K562 (cell line): ENCODE data around the gene OPA1.
"Not testable (repeated sequence)": the region's sequence is repeated elsewhere in the genome, so short reads cannot be mapped to it uniquely, and the experiment has no call there.

Experiments
- CEBPB ChIP-seq: fragments of 450-650 bp; IDR thresholded peaks from 2 replicates; pipeline ENCODE4 v1.6.1; 2016; ENCODE audit warnings: missing genetic modification characterization, missing compliant biosample characterization
- EZH2 ChIP-seq: IDR thresholded peaks from 2 replicates; pipeline ENCODE4 v1.6.1; 2012; ENCODE audit warnings: low read depth, mild to moderate bottlenecking, inconsistent platforms, low read length, borderline replicate concordance
- ILK ChIP-seq: fragments of 450-650 bp; IDR thresholded peaks from 2 replicates; pipeline ENCODE4 v1.6.1; 2016; ENCODE audit warnings: missing genetic modification characterization, low read depth, mild to moderate bottlenecking, missing compliant biosample characterization, moderate library complexity, borderline replicate concordance
- L3MBTL2 ChIP-seq: fragments of 450-650 bp; IDR thresholded peaks from 2 replicates; pipeline ENCODE4 v1.6.1; 2016; ENCODE audit warnings: mild to moderate bottlenecking, moderate library complexity
- POLR2A ChIP-seq: fragments of 450-650 bp; conservative IDR thresholded peaks from 2 replicates; pipeline ENCODE4 v1.6.1; 2016
- RBM39 ChIP-seq: fragments of 200-400 bp; formaldehyde crosslinking; optimal IDR thresholded peaks from 2 replicates; pipeline ENCODE3; 2018; ENCODE audit warnings: low read depth, low read length
- SIN3A ChIP-seq, 2 experiments: fragments of 150-350 bp in 1 of 2; IDR thresholded peaks; 2 replicates each; pipeline ENCODE4 v1.6.1; 2011 to 2016; ENCODE audit warnings: borderline replicate concordance in 2 of 2, low read depth in 2 of 2, low read length in 2 of 2, mild to moderate bottlenecking in 2 of 2, moderate library complexity in 2 of 2; ENCODE audit not compliant: control insufficient read depth in 1 of 2
- TF ChIP-seq, protein P1 (sequence below), 2 experiments: fragments of 450-650 bp; formaldehyde crosslinking in 1 of 2; IDR thresholded peaks; 2 replicates each; pipeline versions ENCODE4 v1.4.0 to v1.6.1; 2014 to 2020; ENCODE audit warnings: mild to moderate bottlenecking in 2 of 2, borderline replicate concordance in 1 of 2, low read depth in 1 of 2
- TF ChIP-seq, protein P2 (sequence below), 3 experiments: IDR thresholded peaks in 2 of 3; conservative IDR thresholded peaks in 1 of 3; 2 replicates each; pipeline ENCODE4 v1.5.1; 2011 to 2012; ENCODE audit warnings: low read length in 3 of 3, mild to moderate bottlenecking in 3 of 3, control low read depth in 2 of 3, improper control_type of control experiment in 1 of 3, inconsistent platforms in 1 of 3, low read depth in 1 of 3, mixed read lengths in 1 of 3, moderate library complexity in 1 of 3; ENCODE audit not compliant: insufficient read depth in 2 of 3
- TF ChIP-seq, protein P3 (sequence below): fragments of 250-450 bp; sonication (Bioruptor Pico); IDR thresholded peaks from 2 replicates; pipeline ENCODE4 v1.5.0; 2020; ENCODE audit warnings: mild to moderate bottlenecking, borderline replicate concordance

DNA sequence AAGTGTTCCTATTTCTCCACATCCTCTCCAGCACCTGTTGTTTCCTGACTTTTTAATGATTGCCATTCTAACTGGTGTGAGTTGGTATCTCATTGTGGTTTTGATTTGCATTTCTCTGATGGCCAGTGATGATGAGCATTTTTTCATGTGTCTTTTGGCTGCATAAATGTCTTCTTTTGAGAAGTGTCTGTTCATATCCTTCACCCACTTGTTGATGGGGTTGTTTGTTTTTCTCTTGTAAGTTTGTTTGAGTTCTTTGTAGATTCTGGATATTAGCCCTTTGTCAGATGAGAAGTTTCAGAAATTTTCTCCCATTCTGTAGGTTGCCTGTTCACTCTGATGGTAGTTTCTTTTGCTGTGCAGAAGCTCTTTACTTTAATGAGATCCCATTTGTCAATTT, 13.9 kb downstream of the OPA1 start:
- not testable (repeated sequence) for TF ChIP-seq EZH2; SIN3A (IDR thresholded peaks at IDR 0.05; ENCODE audit: borderline replicate concordance in 2 of 2, control insufficient read depth in 1 of 2, low read depth in 2 of 2, low read length in 2 of 2); RBM39; CEBPB (tag); L3MBTL2; POLR2A; ILK (tag)
- TF ChIP-seq, protein P1, sequence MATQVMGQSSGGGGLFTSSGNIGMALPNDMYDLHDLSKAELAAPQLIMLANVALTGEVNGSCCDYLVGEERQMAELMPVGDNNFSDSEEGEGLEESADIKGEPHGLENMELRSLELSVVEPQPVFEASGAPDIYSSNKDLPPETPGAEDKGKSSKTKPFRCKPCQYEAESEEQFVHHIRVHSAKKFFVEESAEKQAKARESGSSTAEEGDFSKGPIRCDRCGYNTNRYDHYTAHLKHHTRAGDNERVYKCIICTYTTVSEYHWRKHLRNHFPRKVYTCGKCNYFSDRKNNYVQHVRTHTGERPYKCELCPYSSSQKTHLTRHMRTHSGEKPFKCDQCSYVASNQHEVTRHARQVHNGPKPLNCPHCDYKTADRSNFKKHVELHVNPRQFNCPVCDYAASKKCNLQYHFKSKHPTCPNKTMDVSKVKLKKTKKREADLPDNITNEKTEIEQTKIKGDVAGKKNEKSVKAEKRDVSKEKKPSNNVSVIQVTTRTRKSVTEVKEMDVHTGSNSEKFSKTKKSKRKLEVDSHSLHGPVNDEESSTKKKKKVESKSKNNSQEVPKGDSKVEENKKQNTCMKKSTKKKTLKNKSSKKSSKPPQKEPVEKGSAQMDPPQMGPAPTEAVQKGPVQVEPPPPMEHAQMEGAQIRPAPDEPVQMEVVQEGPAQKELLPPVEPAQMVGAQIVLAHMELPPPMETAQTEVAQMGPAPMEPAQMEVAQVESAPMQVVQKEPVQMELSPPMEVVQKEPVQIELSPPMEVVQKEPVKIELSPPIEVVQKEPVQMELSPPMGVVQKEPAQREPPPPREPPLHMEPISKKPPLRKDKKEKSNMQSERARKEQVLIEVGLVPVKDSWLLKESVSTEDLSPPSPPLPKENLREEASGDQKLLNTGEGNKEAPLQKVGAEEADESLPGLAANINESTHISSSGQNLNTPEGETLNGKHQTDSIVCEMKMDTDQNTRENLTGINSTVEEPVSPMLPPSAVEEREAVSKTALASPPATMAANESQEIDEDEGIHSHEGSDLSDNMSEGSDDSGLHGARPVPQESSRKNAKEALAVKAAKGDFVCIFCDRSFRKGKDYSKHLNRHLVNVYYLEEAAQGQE (IDR thresholded peaks at IDR 0.05; ENCODE audit: borderline replicate concordance), result not testable (repeated sequence)
- TF ChIP-seq, protein P1 (CRISPR knock-in tag; IDR thresholded peaks at IDR 0.05; ENCODE audit: low read depth), result not testable (repeated sequence)
- TF ChIP-seq, protein P2, sequence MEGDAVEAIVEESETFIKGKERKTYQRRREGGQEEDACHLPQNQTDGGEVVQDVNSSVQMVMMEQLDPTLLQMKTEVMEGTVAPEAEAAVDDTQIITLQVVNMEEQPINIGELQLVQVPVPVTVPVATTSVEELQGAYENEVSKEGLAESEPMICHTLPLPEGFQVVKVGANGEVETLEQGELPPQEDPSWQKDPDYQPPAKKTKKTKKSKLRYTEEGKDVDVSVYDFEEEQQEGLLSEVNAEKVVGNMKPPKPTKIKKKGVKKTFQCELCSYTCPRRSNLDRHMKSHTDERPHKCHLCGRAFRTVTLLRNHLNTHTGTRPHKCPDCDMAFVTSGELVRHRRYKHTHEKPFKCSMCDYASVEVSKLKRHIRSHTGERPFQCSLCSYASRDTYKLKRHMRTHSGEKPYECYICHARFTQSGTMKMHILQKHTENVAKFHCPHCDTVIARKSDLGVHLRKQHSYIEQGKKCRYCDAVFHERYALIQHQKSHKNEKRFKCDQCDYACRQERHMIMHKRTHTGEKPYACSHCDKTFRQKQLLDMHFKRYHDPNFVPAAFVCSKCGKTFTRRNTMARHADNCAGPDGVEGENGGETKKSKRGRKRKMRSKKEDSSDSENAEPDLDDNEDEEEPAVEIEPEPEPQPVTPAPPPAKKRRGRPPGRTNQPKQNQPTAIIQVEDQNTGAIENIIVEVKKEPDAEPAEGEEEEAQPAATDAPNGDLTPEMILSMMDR (IDR thresholded peaks at IDR 0.05 in 2 of 3, conservative IDR thresholded peaks at IDR 0.05 in 1 of 3; ENCODE audit: insufficient read depth in 2 of 3, low read depth in 1 of 3, low read length in 3 of 3), result not testable (repeated sequence)
- TF ChIP-seq, protein P3, sequence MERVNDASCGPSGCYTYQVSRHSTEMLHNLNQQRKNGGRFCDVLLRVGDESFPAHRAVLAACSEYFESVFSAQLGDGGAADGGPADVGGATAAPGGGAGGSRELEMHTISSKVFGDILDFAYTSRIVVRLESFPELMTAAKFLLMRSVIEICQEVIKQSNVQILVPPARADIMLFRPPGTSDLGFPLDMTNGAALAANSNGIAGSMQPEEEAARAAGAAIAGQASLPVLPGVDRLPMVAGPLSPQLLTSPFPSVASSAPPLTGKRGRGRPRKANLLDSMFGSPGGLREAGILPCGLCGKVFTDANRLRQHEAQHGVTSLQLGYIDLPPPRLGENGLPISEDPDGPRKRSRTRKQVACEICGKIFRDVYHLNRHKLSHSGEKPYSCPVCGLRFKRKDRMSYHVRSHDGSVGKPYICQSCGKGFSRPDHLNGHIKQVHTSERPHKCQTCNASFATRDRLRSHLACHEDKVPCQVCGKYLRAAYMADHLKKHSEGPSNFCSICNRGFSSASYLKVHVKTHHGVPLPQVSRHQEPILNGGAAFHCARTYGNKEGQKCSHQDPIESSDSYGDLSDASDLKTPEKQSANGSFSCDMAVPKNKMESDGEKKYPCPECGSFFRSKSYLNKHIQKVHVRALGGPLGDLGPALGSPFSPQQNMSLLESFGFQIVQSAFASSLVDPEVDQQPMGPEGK (CRISPR knock-in tag), result not testable (repeated sequence)
